Activated naive CD8-positive, alpha-beta T cell treated with anti-CD3 and anti-CD28 coated beads, Interleukin-2, amount 50 U/mL, for 16 hours (primary cell): ENCODE results near the gene ANTXR1.
"Not testable (repeated sequence)": the region's sequence is repeated elsewhere in the genome, so short reads cannot be mapped to it uniquely, and the experiment has no call there.

Experiments used
- DNase-seq: peaks from one replicate; pipeline ENCODE4 v3.0.0-alpha.2; 2020; ENCODE audit warnings: low read depth, low spot score

The ANTXR1 gene

DNA sequence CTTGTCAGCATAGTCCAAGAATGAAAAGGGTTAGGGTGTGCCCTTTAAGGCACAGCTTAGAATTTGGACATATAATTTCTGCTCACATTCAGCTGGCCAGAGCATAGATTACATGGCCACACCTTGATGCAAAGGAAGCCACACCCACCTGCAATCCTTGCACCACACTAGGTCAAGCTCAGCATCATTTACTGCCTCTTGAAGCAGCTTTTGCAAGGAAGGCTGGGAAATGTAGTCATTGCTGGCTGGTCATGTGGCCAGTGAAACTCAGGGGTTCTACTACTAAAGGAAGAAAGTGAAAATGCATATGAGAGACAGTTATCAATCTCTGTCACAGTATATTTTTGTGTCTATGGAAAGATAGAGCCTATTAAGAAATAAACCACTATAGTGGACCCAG is 214.7 kb downstream of the ANTXR1 start:
- no peak for DNase-seq

GRCh38 chr2:69230946-69231345 is 218.0 kb downstream of the ANTXR1 start:
- DNase-seq: not testable (repeated sequence)

DNA sequence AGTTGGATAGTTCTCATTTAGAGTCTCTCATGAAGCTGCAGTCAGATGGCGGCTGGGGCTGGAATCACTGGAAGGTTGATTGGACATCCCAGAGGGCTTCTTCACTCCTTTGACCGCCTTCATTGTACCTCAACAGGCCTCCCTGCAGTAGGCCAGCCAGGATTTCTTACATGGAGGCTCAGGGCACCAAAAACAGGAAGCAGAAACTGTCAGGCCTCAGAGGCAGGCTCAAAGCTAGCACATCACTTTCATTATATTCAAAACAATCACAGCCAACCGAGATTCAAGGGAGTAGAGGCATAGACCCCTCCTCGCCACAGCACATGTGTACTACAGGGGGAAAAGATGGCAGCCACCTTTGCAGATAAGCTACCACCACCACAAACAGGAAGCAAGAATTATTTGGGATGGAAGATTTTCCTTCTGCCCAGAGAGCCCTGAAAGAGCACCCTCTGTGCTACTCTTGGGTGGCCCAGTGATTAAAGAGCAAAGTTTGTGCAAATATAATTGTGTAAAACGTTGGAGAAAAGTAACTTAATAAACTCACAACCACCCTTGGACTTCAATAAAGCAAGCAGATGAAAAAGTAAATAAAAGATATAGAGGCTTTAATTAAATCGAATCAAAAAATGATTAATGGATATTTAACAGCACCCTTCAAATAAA is 218.8 kb downstream of the ANTXR1 start:
- no peak for DNase-seq

GRCh38 chr2:69235835-69236234 is 222.9 kb downstream of the ANTXR1 start:
- DNase-seq: not testable (repeated sequence)

DNA sequence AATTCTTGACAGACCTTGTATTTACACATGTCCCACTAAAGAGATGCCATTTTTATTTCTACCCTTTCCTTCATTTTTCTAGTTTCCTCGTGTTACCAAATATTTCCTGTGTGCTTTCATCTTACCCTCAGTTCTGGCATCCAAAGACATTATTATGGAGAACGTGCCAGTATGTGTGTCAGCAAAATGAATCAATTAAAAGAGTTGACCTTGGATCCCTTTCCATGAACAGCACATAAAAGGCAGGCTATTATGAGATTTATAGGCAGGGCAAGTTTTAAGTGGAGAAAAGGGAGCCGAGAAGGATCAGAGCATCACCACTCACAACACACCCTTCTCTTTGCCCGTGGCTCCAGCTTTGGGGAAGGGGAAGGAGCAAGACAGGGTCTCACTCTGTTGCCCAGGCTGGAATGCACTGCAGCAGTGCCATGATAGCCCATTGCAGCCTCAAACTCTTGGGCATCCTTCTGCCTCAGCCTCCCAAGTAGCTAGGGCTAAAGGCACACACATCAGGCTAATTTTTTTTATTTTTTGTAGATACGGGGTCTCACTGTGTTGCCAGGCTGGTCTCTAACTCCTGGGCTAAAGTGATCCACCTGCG is 224.2 kb downstream of the ANTXR1 start:
- DNase-seq: no peak

GRCh38 chr2:69238449-69239031 is 225.6 kb downstream of the ANTXR1 start:
- DNase-seq: no peak

DNA sequence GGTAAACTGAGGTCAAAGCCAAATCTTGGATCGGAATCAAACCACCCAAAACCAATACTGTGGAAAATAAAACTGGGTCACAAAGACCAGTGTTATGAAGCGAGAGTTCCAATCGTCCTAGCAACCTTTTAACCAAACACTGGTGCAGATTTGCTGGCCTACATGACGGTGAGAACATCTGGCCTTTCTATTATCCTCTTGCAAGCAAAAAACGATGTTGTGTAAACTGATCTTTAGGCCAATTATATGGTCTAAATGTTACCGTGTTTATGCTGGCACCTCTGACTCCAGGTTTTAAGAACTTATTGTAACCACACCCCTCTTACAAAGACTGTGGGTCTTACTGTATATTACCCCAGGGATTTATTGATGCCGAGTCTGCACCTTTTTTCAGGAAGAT is 228.1 kb downstream of the ANTXR1 start:
- no peak for DNase-seq

DNA sequence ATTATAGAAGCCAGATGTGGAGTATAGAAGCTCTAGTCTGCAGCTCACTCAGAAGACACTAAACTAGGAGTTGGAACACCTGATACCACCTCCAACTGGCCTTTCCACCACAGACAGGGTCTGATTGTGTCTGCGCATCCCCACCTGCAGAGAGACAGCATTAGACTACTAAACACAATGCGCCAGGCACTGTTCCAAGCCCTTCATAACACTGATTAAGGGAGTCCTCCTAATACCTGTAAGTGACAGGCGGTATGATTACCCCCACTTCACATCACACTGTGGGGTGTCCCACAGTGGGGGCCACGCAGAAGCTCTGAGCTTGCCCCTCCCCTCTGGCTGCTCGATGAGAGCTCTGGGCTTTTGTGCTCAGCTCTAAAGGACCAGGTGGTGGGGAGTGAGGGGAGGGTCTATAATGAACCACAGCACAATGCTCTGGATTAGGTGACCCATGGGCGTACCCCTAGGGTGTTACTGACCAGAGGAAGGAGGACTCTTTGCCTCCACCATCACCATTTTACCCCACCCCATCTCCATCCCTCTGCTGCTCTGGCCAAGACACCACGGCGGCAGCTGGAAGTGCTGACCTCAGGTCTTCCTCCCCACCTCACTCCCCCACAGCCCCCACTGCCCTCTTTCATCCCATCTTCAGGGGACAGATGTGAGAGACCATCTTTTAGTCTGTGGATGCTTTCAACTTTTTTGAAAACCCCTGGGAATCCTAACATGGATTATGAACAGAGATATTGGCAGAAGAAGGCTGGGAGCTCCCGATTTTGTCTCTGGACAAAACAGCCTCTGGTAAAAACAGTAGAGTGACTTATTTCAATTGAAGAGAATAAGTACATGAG is 228.9 kb downstream of the ANTXR1 start:
- no peak for DNase-seq

- DNase-seq: no peak
Observed at GRCh38 chr2:69242651-69243051, 229.7 kb downstream of the ANTXR1 start.

DNA sequence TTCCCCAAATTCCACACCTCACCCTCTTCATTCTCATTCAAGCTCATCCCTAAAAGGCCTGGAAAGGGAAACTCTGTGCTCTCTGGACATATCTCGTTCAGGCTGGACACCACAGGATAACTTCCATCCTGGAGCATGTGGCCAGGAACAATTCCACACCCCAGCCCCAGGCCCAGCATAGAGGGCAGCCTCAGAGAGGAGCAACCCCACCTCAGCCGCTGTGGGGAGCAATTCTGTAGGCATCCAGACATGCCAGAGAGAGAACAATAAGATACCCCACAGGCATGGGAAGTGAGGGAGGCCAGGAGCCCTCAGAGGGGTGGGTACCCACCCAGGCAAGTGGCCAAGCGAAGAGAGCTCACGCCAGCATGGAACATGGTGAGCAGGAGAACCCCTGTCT is 230.7 kb downstream of the ANTXR1 start:
- DNase-seq: no peak

DNA sequence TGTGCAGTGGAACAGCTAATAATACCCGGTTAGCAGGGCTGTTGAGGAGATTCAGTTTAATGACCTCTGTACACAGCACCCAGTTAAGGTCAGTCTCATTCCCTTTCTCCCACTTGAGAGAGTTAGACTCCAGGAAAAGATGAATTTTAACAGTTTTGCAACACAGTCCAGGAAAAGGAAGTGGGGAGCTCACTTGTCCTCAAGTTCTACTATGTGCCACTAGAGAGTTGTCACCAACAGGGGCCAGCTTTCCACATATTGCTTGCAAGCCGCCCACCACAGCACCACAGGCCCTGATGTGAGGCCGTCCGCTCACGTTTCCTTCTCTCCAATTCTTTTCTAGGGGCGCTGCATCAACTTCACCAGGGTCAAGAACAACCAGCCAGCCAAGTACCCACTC is 231.9 kb downstream of the ANTXR1 start:
- DNase-seq: no peak

- no peak for DNase-seq
Observed at GRCh38 chr2:69247583-69247982, 234.6 kb downstream of the ANTXR1 start.

GRCh38 chr2:69248232-69248631 is 235.3 kb downstream of the ANTXR1 start:
- no peak for DNase-seq

DNA sequence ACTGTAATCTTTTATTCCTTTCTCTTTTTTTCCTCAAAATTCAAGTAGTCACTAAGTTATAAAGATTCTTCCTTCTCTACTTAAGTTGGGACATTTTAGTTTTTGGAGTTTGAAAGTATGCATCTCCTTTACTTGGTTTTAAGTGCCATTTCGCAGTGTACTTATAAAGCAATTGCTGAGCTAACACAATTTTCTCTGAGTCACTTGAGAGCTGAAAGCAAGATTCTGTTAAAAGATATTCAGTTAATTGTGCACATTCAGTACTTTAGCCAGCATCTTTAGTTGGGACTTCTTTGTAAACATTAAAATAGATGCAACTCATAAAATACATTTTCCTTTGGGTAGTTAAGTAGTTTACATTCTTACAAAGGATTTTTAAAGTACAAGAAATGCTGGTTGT is 238.0 kb downstream of the ANTXR1 start:
- no peak for DNase-seq

- DNase-seq: no peak
Observed at GRCh38 chr2:69251943-69252342, 239.0 kb downstream of the ANTXR1 start.

- no peak for DNase-seq
Observed at GRCh38 chr2:69253112-69253511, 240.1 kb downstream of the ANTXR1 start.

DNA sequence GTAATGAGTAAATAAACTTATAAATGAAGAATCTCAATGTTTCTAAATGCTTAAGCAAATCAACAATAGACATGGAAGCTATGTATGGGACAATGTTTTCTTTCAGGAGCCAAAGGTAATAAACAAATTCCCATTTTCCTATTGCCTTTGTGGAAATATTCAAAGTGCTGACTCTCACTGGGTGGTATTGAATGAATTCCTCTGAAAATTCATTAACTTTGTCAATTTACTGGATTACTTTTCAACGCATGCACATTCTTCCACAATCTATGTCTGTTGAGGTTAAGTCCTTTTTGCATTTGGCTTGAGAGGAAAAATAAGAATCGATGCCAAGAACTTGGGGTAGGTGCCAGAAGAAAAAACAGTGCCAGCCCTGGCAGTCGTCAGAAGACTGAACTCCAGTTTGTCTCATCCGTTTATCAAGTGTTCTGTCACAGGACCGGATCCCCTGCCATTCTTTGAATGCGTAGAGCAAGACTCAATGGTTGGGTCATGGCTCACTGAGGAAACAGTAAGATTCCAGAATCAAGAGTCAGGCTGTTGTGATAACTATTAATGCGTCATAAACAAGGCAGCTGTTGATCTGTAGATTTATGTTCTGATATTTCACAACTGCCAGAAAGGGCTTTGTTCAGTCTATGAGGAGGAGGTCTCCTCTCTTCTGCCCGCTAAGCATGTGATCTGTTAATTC is 240.8 kb downstream of the ANTXR1 start:
- DNase-seq: no peak

GRCh38 chr2:69255760-69256159 is 242.8 kb downstream of the ANTXR1 start:
- DNase-seq: no peak

GRCh38 chr2:69259994-69260591 is 247.1 kb downstream of the ANTXR1 start:
- not testable (repeated sequence) for DNase-seq

GRCh38 chr2:69260666-69261065 is 247.7 kb downstream of the ANTXR1 start:
- DNase-seq: no peak

DNA sequence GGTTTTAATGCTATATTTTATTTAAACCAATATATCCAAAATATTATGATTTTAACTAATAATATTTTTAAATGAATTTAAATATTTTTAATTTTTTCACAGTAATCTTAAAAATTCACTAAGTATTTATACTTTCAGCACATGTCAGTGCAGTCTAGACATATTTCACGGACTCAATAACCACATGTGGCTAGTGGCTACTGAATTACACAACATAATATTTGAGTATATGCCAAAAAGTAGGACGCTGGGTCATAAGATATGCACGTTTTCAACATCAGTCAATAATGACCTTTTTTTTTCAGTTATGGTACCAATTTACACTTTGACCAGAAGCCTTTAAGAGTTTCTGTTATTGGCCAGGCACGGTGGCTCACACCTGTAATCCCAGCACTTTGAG is 256.4 kb downstream of the ANTXR1 start:
- DNase-seq: no peak
